Naive B cell (primary cell): ENCODE measurements around the gene MRPS14. TPM values are rescaled to one million over a fixed set of nuclear protein-coding genes. Genes with fewer than 3 reads are reported as not detected.

Source experiments
- ATAC-seq, 2 donors: fragments of 150-1000 bp; cut with Tn5 transposase; 2 replicates each; pipeline ENCODE4 v1.10.0; 2021; ENCODE audit warnings: low read depth in 2 of 2, mild to moderate bottlenecking in 2 of 2, moderate library complexity in 2 of 2
- DNase-seq: peaks from one replicate; pipeline ENCODE4 v3.0.0; 2022
- H3K27ac Mint-ChIP-seq, 6 donors: one replicate each; pipeline ENCODE4 v1.8.0; 2020 to 2022; ENCODE audit warnings: mild to moderate bottlenecking in 6 of 6, mixed read lengths in 6 of 6, moderate library complexity in 5 of 6, inconsistent platforms in 2 of 6
- H3K27me3 Mint-ChIP-seq, 3 donors: one replicate each; pipeline ENCODE4 v1.8.0; 2021 to 2022; ENCODE audit warnings: mixed read lengths in 3 of 3, mild to moderate bottlenecking in 1 of 3
- H3K36me3 Mint-ChIP-seq, 2 donors: one replicate each; pipeline ENCODE4 v1.8.0; 2020 to 2022; ENCODE audit warnings: mixed read lengths in 2 of 2, inconsistent platforms in 1 of 2, mild to moderate bottlenecking in 1 of 2
- H3K4me1 Mint-ChIP-seq, 3 donors: one replicate each; pipeline ENCODE4 v1.8.0; 2020 to 2022; ENCODE audit warnings: mixed read lengths in 3 of 3, inconsistent platforms in 1 of 3, mild to moderate bottlenecking in 1 of 3, moderate library complexity in 1 of 3
- H3K4me3 Mint-ChIP-seq, 8 donors: one replicate each; pipeline ENCODE4 v1.8.0; 2020 to 2022; ENCODE audit warnings: mild to moderate bottlenecking in 8 of 8, mixed read lengths in 8 of 8, moderate library complexity in 8 of 8, inconsistent platforms in 2 of 8
- H3K9me3 Mint-ChIP-seq, 7 donors: one replicate each; pipeline ENCODE4 v1.8.0; 2020 to 2022; ENCODE audit warnings: mixed read lengths in 7 of 7, mild to moderate bottlenecking in 5 of 7, inconsistent platforms in 2 of 7, moderate library complexity in 1 of 7
- polyA plus RNA-seq, 6 donors: library from polyadenylated mRNA; unstranded; fragments of 300-500 nt; fragmentation: Illumina TruSeq; gene quantifications; one replicate each; pipeline ENCODE4 v1.2.3, GENCODE V29; 2021; ENCODE audit warnings: low read depth in 6 of 6

Gene MRPS14
- polyA plus RNA-seq, 6 donors from 2014 or later, result 27.9 to 52.5 (median 43.0) TPM

- DNase-seq (no peak), ATAC-seq (peak; percentile 67)
- peak overlapping the region; percentile 30 to 88 (median 77) for H3K27ac Mint-ChIP-seq
- H3K4me1 Mint-ChIP-seq, result peaks cover 38 to 64% (median 44%) of the 10 kb centered on the region in 3 donors
- no peaks in the 10 kb centered on the region for H3K9me3 Mint-ChIP-seq
- H3K4me3 Mint-ChIP-seq, result peak overlapping the region; percentile 41 to 84 (median 60)
- H3K27me3 Mint-ChIP-seq, result no peaks in the 10 kb centered on the region
- H3K36me3 Mint-ChIP-seq, result peaks cover 3 to 5% of the 10 kb centered on the region in 2 donors
Observed at GRCh38 chr1:174968750-174969244, 54.4 kb downstream of the MRPS14 start.

DNA sequence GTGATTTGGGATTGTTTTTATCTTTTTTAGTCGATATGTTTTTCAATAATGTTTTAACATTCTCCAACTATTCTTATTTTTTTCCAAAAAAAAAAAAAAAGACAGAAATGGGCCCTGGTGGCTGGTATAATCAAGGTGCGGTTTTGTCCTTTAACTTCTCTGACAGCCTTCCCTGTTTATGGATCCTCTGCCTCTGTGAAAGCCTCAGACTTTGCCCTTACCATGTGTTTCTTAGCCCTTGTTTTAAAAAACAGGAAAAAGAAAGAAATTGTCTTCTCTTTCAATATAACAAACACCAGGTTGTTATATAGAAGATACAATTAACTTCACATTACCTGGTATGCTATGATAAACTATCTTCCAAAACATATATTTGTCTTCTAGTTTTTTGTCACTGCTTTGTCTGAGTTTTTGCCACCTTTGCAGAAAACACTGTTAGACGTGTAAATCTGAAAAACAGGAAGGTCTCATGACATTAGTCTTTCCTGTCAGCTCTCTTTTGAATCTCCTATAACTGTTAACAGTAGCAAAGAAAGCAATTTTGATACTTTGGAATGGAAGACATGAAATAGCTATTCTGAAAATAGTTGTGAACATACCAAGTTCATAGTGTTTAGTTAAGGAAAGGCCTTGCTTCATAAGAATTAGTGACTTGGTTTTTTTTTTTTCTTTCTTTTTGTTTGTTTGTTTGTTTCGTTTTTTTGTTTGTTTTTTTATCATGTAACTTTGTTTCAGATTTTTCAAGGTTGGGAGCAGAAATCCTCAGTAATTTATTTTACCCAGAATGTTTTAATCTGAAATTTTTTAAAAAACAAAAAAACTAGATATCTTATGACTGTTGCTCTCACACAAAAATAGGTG, 55.1 kb downstream of the MRPS14 start:
- Mint-ChIP-seq H3K4me1 (peaks cover 35 to 70% (median 51%) of the 10 kb centered on the region in 3 donors), H3K27me3 (no peaks in the 10 kb centered on the region), H3K4me3 (peak overlapping the region in 7 of 8 donors; percentile 41 to 78 (median 57)), H3K9me3 (no peaks in the 10 kb centered on the region), H3K36me3 (peaks cover 0 to 3% of the 10 kb centered on the region in 2 donors), H3K27ac (peak overlapping the region; percentile 54 to 88 (median 78))
- no peak for DNase-seq
- peak; percentile 42 to 51 for ATAC-seq

DNA sequence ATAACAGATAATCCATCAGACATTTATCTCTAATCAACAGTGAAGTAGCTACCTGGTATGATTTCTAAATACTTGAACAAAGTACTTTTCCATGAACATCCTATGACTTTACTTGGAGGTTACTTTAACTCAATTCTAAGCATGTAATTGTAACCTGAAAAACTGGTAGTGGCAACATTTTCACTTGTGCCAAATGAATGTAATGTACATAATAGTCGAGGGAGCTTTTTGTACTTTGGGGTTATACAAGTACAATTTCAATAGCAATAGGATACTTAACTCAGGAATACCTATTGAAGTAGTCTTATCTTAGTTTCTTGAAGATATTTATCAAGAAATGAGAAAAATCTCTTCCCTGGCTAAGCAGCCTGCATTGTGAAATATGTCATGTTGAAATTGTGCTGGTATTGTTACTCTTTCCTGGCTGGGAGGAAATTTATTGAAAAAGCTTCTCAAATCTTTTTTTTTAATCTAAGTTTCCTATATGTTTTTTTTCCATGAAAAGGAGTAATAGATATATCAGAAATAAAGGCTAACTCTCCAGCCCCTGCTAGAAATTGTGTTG, 57.1 kb downstream of the MRPS14 start:
- H3K36me3 Mint-ChIP-seq, result no peaks in the 10 kb centered on the region
- DNase-seq (no peak), ATAC-seq (no peak)
- no peaks in the 10 kb centered on the region for H3K9me3 Mint-ChIP-seq
- peak overlapping the region in 5 of 8 donors; percentile 2 to 65 (median 39) for H3K4me3 Mint-ChIP-seq
- H3K4me1 Mint-ChIP-seq, result peaks cover 35 to 61% (median 46%) of the 10 kb centered on the region in 3 donors
- H3K27ac Mint-ChIP-seq, result peak overlapping the region in 5 of 6 donors; percentile 62 to 86 (median 69)
- no peaks in the 10 kb centered on the region for H3K27me3 Mint-ChIP-seq

- H3K27ac Mint-ChIP-seq, result peak overlapping the region in 4 of 6 donors; percentile 17 to 83 (median 65)
- peaks cover 35 to 61% (median 46%) of the 10 kb centered on the region in 3 donors for H3K4me1 Mint-ChIP-seq
- ATAC-seq, result no peak
- H3K9me3 Mint-ChIP-seq, result no peaks in the 10 kb centered on the region
- no peaks in the 10 kb centered on the region for H3K27me3 Mint-ChIP-seq
- no peak for DNase-seq
- H3K36me3 Mint-ChIP-seq, result no peaks in the 10 kb centered on the region
- H3K4me3 Mint-ChIP-seq, result peak overlapping the region in 4 of 8 donors; percentile 31 to 65 (median 52)
Observed at GRCh38 chr1:174965362-174966007, 57.7 kb downstream of the MRPS14 start.

- peak overlapping the region in 3 of 8 donors; percentile 21 to 46 (median 31) for H3K4me3 Mint-ChIP-seq
- peak overlapping the region; percentile 17 to 83 (median 70) for H3K27ac Mint-ChIP-seq
- peaks cover 0 to under 1% of the 10 kb centered on the region in 2 donors for H3K36me3 Mint-ChIP-seq
- H3K27me3 Mint-ChIP-seq, result no peaks in the 10 kb centered on the region
- ATAC-seq, result no peak
- peaks cover 35 to 61% (median 46%) of the 10 kb centered on the region in 3 donors for H3K4me1 Mint-ChIP-seq
- H3K9me3 Mint-ChIP-seq, result no peaks in the 10 kb centered on the region
- DNase-seq, result no peak
Observed at GRCh38 chr1:174964972-174965361, 58.3 kb downstream of the MRPS14 start.

DNA sequence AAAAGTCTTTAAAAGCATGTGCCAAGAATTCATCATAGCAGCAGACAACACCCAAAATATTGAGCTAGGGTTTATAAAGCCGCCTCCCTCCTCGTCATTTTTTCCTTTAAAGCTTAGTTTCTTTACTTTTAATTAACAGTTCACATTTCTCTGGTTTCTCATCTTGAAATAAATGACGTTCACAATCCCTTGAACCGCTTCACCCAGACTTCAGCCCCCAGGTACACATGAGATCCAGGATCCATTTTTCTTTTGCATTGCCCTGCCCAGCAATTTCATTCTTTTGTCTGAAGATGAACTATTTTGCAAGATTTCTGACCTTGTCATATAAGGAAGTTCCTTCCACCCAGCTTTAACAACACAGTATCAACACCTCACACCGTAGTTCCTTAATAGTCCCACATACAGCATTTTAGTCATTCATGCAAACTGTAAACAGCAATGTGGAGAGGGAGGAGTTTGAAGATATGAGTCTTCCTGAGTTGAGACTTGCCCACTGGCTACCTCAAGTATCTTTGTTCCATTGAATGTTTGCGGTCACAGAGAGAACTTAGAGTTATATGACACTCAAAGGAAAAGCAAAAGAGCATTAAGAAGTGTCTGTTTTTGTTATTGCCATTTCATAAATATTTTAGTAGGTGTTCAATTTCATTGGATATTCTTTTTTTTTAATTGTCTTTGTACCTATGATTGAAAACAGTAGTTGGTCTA, 58.8 kb downstream of the MRPS14 start:
- ATAC-seq, result peak; percentile 74 to 76
- Mint-ChIP-seq H3K36me3 (peaks cover 0 to 6% of the 10 kb centered on the region in 2 donors), H3K27me3 (no peaks in the 10 kb centered on the region), H3K9me3 (no peaks in the 10 kb centered on the region), H3K4me1 (peaks cover 34 to 57% (median 46%) of the 10 kb centered on the region in 3 donors), H3K4me3 (peak overlapping the region in 6 of 8 donors; percentile 1 to 46 (median 16)), H3K27ac (peak overlapping the region in 5 of 6 donors; percentile 60 to 83 (median 68))
- no peak for DNase-seq

DNA sequence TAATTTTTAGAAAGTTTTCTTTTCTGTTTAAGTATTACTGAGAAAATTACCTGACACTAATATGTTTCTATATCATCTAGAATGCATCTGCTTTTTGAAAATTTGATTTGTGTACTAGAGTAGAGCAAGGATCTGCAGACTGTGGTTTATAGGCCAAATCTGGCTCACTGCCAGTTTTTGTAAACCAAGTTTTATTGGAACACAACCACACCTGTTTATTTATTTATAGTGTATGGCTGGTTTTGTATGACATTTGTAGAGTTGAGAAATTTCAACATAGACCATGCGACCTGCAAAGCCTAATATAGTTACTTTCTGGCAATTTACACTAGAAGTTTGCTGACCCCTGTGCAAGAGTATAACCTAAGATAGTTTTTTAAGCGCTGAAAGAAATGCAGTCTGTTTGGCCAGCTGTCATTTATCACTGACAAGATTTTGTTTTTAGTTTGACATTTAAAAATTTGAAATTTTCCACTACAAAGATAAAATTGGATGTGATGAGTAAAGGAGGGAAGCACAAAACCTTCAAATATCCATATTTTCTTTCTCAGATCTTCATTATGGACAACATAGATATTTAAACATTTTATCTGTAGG, 59.6 kb downstream of the MRPS14 start:
- no peaks in the 10 kb centered on the region for H3K9me3 Mint-ChIP-seq
- peaks cover 27 to 49% (median 40%) of the 10 kb centered on the region in 3 donors for H3K4me1 Mint-ChIP-seq
- H3K36me3 Mint-ChIP-seq, result peaks cover under 1 to 6% of the 10 kb centered on the region in 2 donors
- DNase-seq (no peak), ATAC-seq (no peak)
- peak overlapping the region in 2 of 6 donors; percentile 28 to 68 for H3K27ac Mint-ChIP-seq
- no peaks in the 10 kb centered on the region for H3K27me3 Mint-ChIP-seq
- H3K4me3 Mint-ChIP-seq, result no peak overlapping the region

Other genes with a start within 250 kb of the MRPS14 start
- gene CACYBP, start 23.5 kb downstream of the MRPS14 start, polyA plus RNA-seq, result 100 to 1,000 TPM; 107 to 148 (median 140) TPM
- gene TNN, start 44.4 kb upstream of the MRPS14 start, polyA plus RNA-seq, result under 1 TPM in 1 of 6 donors, not detected in 5; 0.06 TPM
- 100 to 1,000 TPM in 5 of 6 donors, 10 to 100 TPM in 1; 97.1 to 182 (median 140) TPM for gene KIAA0040, start 169.4 kb upstream of the MRPS14 start, polyA plus RNA-seq